ENCODE measurements around the gene LRP5.
"Not testable (repeated sequence)": the region's sequence is repeated elsewhere in the genome, so short reads cannot be mapped to it uniquely, and the experiment has no call there.

The LRP5 gene

GRCh38 chr11:68469642-68470041, 157.3 kb downstream of the LRP5 start:
- no peak overlapping the region for H3K4me3 ChIP-seq (replicated peaks; ENCODE audit: low read depth, low read length)
- DNase-seq (ENCODE audit: extremely low read depth, low read depth): no peak
- TF ChIP-seq CTCF (IDR thresholded peaks at IDR 0.05; ENCODE audit: low read depth, low read length, missing control alignments): no peak

DNA sequence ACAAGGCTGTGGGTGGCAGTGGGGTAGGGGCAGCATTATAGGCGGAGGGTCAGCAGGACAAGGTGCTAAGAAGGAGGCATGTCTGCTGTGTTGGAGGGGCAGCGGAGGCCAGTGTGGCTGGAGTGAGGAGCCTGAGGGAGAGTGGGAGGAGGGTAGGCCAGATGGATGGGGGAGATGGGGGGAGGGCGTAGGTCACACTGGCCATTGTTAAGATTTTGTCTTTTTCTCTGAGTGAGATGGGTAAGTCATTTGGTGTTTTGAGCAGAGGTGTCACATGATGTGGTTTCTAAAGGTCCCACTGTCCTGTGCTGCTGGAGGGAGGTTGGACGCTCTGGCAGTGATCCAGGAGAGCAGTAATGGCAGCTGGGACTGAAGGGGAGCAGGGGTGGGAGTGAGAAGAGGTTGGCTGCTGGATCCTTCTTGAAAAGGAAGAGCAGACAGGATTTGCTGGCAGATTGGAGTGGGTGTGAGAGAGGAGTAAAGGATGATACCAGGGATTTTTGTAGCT, 158.0 kb downstream of the LRP5 start:
- no peak for DNase-seq (ENCODE audit: extremely low read depth, low read depth)
- no peak overlapping the region for H3K4me3 ChIP-seq (replicated peaks; ENCODE audit: low read depth, low read length)
- no peak for TF ChIP-seq CTCF (IDR thresholded peaks at IDR 0.05; ENCODE audit: low read depth, low read length, missing control alignments)

DNA sequence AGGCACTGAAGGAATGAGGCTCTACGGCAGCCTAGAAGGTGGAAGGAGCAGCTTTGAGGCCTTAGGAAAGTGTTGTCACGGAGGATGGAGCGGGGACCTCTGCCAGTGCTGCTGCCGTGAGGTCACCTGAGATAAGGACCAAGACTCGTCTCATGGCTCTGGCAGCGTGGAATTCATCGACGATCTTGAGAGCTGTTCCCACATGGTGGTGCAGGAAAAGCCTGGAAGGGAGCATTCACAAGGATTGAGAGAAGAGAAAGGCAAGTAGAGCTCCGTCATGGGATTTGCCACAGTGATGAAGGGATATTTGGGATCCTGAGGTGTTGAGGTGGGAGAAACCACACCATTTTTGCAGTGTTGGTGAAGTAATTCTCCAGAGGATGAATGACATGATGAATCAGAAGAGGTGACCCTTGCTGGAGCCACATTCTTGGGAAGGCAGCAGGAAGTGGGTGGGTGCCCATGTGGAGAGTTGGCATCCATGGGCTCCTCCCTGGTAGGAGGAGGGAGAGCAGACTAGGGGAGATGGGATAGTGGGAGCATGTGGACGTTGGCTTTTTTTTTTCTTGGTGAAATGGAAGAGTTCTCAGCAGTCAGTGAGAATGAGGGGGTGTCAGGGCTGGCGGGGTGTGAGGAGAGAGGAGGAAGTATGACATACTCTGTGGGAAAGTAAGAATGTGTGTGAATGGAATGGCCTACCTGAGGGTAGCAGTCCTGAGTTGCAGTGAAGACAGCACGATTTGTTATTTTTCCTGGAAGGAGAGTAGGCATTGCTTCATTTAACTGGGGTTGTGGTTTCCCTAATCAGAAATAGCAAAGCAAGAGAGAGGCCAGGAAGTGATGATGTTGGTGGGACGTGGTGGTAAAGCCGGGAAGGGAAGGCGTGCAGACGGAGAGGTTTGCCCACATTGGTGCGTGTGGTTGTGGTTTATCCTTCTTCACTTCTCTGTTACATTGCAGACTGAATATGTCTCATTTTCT, 159.3 kb downstream of the LRP5 start:
- no peak for TF ChIP-seq CTCF (IDR thresholded peaks at IDR 0.05; ENCODE audit: low read depth, low read length, missing control alignments)
- H3K4me3 ChIP-seq (replicated peaks; ENCODE audit: low read depth, low read length): no peak overlapping the region
- DNase-seq (ENCODE audit: extremely low read depth, low read depth): no peak

GRCh38 chr11:68472778-68473177, 160.4 kb downstream of the LRP5 start:
- TF ChIP-seq CTCF (IDR thresholded peaks at IDR 0.05; ENCODE audit: low read depth, low read length, missing control alignments): no peak
- no peak overlapping the region for H3K4me3 ChIP-seq (replicated peaks; ENCODE audit: low read depth, low read length)
- no peak for DNase-seq (ENCODE audit: extremely low read depth, low read depth)

- H3K4me3 ChIP-seq (replicated peaks; ENCODE audit: low read depth, low read length): no peak overlapping the region
- TF ChIP-seq CTCF (IDR thresholded peaks at IDR 0.05; ENCODE audit: low read depth, low read length, missing control alignments): no peak
These were observed 161.3 kb downstream of the LRP5 start for GRCh38 chr11:68473693-68474092.

DNA sequence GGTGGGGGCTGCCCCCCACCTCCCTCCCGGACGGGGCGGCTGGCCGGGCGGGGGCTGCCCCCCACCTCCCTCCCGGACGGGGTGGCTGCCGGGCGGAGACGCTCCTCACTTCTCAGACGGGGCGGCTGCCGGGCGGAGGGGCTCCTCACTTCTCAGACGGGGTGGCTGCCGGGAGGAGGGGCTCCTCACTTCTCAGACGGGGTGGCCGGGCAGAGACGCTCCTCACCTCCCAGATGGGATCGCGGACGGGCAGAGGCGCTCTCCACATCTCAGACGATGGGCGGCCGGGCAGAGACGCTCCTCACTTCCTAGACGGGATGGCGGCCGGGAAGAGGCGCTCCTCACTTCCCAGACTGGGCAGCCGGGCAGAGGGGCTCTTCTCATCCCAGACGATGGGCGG, 163.2 kb downstream of the LRP5 start:
- not testable (repeated sequence) for DNase-seq (ENCODE audit: extremely low read depth, low read depth); H3K4me3 ChIP-seq (replicated peaks; ENCODE audit: low read depth, low read length)

More at GRCh38 chr11:68473693-68474092, 161.3 kb downstream of the LRP5 start:
- no peak for DNase-seq (ENCODE audit: extremely low read depth, low read depth)

- no peak overlapping the region for H3K4me3 ChIP-seq (replicated peaks; ENCODE audit: low read depth, low read length)
- no peak for TF ChIP-seq CTCF (IDR thresholded peaks at IDR 0.05; ENCODE audit: low read depth, low read length, missing control alignments)
These were observed 167.0 kb downstream of the LRP5 start for GRCh38 chr11:68479390-68479789.

More at GRCh38 chr11:68479390-68479789, 167.0 kb downstream of the LRP5 start:
- DNase-seq (ENCODE audit: extremely low read depth, low read depth): no peak
